Breast epithelium (tissue), 4 donors: ENCODE results near the gene MELTF. TPM values are rescaled to one million over a fixed set of nuclear protein-coding genes. Genes with fewer than 3 reads are reported as not detected.
"Not testable (repeated sequence)": the region's sequence is repeated elsewhere in the genome, so short reads cannot be mapped to it uniquely, and the experiment has no call there.

Source experiments
- DNase-seq, 2 donors: peaks; one replicate each; pipeline ENCODE4 v3.0.0-alpha.2; 2019; ENCODE audit warnings: low spot score in 2 of 2
- H3K27ac ChIP-seq, 2 donors: fragments of 200-600 bp; sonication (generic) in 1 of 2; one replicate each; pipeline ENCODE4 v1.5.1; 2016 to 2019; ENCODE audit warnings: mild to moderate bottlenecking in 1 of 2
- H3K27me3 ChIP-seq, 2 donors: fragments of 200-600 bp; sonication (generic) in 1 of 2; one replicate each; pipeline versions ENCODE4 v1.5.1 to v1.6.0; 2017 to 2019; ENCODE audit warnings: control low read depth in 1 of 2, mild to moderate bottlenecking in 1 of 2
- H3K36me3 ChIP-seq: fragments of 200-600 bp; one replicate; pipeline ENCODE4 v1.5.1; 2019
- H3K4me1 ChIP-seq, 2 donors: fragments of 200-600 bp; sonication (generic); one replicate each; pipeline ENCODE4 v1.5.1; 2016 to 2019; ENCODE audit warnings: control low read depth in 1 of 2
- H3K4me3 ChIP-seq, 3 donors: fragments of 200-600 bp; sonication (generic); 1 replicate in 2 of 3; 2 replicates in 1 of 3; pipeline ENCODE4 v1.5.1; 2016 to 2019; ENCODE audit warnings: mild to moderate bottlenecking in 3 of 3, moderate library complexity in 2 of 3
- H3K9me3 ChIP-seq, 2 donors: fragments of 200-600 bp; sonication (generic) in 1 of 2; one replicate each; pipeline ENCODE4 v1.5.1; 2016 to 2019; ENCODE audit warnings: control low read depth in 1 of 2
- POLR2A ChIP-seq: fragments of 450-650 bp; IDR thresholded peaks from one replicate; pipeline ENCODE4 v1.6.1; 2016; ENCODE audit warnings: antibody characterized with exemption, mild to moderate bottlenecking, moderate library complexity
- POLR2AphosphoS5 ChIP-seq, 3 donors: sonication (generic); formaldehyde crosslinking; IDR thresholded peaks; one replicate each; pipeline ENCODE4 v1.6.1; 2017; ENCODE audit warnings: antibody characterized with exemption in 3 of 3
- intact Hi-C: fragments of 100-400 bp; cut with DNase I; formaldehyde crosslinking; loops from one replicate; pipeline ENCODE4 v1.15.1; 2023; ENCODE audit warnings: low total_unique reads
- total RNA-seq, 3 donors: library from RNA; depleted of rRNA; stranded (reverse); fragments of >200 nt; gene quantifications; one replicate each; pipeline ENCODE4 v1.1.0, GENCODE V29; 2016
- TF ChIP-seq, protein P1 (sequence below), 3 donors: fragments of 450-650 bp; IDR thresholded peaks; one replicate each; pipeline ENCODE4 v1.5.1; 2016 to 2017; ENCODE audit warnings: antibody characterized with exemption in 3 of 3, mild to moderate bottlenecking in 3 of 3, moderate library complexity in 3 of 3

MELTF gene
- 10 to 100 TPM in 2 of 3 donors, 1 to 10 TPM in 1; 7.2 to 58.2 (median 10.2) TPM for total RNA-seq

DNA sequence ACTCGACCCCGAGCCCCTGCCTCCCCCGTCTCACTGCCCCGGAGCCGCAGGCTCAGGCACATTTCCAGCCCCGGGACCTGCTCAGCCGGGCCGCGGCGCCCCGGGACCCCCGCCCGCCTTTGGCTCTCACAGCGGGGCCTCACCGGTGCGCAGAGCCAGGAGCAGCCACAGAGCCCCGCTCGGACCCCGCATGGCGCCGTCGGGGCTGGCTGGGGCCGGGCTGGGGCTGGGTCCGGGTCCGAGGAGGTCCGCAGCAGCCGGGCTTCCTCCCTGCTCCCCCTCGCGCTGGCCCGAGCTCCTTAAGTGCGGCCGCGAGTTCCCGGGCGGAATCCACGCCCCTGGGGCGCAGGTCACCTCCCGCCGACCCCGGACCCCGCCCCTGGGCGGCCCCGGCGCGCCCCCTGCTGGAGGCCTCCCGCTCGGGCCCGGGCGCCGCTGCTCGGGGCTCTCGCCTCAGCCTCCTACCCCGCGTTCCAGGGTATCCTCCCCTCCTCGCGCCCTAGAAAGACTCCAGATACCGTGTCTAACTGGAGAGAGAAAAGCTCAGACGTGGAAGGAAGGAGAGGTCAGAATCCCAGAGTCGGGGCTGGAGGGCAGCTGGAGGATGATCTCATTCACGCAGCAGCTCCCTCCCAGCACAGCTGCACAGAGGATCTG is at the start of gene MELTF:
MELTF (minus strand) TSS at position 307 of the 657 bp plus-strand sequence; CDS start at position 192, 115 bp downstream.
- H3K27ac ChIP-seq = peak within 1 kb of the TSS; percentile 66 to 82
- TF ChIP-seq, protein P1, sequence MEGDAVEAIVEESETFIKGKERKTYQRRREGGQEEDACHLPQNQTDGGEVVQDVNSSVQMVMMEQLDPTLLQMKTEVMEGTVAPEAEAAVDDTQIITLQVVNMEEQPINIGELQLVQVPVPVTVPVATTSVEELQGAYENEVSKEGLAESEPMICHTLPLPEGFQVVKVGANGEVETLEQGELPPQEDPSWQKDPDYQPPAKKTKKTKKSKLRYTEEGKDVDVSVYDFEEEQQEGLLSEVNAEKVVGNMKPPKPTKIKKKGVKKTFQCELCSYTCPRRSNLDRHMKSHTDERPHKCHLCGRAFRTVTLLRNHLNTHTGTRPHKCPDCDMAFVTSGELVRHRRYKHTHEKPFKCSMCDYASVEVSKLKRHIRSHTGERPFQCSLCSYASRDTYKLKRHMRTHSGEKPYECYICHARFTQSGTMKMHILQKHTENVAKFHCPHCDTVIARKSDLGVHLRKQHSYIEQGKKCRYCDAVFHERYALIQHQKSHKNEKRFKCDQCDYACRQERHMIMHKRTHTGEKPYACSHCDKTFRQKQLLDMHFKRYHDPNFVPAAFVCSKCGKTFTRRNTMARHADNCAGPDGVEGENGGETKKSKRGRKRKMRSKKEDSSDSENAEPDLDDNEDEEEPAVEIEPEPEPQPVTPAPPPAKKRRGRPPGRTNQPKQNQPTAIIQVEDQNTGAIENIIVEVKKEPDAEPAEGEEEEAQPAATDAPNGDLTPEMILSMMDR (IDR thresholded peaks at IDR 0.05) = peak; percentile 5 to 56 (median 11)
- TF ChIP-seq POLR2AphosphoS5 (IDR thresholded peaks at IDR 0.05) (no peak), POLR2A (no peak)
- peaks cover 3 to 5% of the 10 kb centered on the region in 2 donors for H3K4me1 ChIP-seq
- peak within 1 kb of the TSS; percentile 56 to 77 (median 71) for H3K4me3 ChIP-seq
- no peaks in the 10 kb centered on the region for H3K36me3 ChIP-seq
- H3K9me3 ChIP-seq = no peaks in the 10 kb centered on the region
- H3K27me3 ChIP-seq = no peaks in the 10 kb centered on the region
- intact Hi-C loops = loop anchor here (1.0 kb wide), 1 partner anchor 36 kb away; no protein-coding TSS in a partner anchor
- DNase-seq = no peak

DNA sequence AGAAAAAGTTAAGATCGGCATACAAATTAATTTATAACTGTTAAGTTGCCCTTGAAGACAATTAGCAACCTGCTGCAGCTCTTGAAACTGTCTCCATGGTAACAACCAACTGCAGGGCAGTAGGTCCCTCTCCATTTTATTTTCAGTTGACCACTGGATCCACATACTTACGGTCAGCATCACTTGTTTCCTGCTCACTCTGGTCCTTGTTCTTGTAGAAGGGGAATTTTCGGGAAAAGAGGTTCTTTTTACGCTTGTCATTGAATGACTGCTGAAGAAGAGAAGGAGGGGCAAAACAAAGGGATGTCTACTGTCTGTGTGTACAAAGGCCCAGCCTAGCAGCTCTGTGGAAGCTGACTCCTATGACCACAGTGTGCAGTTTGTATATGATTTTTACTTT is 46.8 kb upstream of the MELTF start:
- intact Hi-C loops = no loop called here
- TF ChIP-seq POLR2A = no peak
- TF ChIP-seq POLR2AphosphoS5 (IDR thresholded peaks at IDR 0.05) = no peak
- TF ChIP-seq, protein P1 (IDR thresholded peaks at IDR 0.05) = no peak
- no peaks in the 10 kb centered on the region for H3K27me3 ChIP-seq
- H3K4me3 ChIP-seq = no peak overlapping the region
- no peaks in the 10 kb centered on the region for H3K36me3 ChIP-seq
- no peaks in the 10 kb centered on the region for H3K9me3 ChIP-seq
- DNase-seq = no peak
- no peak overlapping the region for H3K27ac ChIP-seq
- no peaks in the 10 kb centered on the region for H3K4me1 ChIP-seq

DNA sequence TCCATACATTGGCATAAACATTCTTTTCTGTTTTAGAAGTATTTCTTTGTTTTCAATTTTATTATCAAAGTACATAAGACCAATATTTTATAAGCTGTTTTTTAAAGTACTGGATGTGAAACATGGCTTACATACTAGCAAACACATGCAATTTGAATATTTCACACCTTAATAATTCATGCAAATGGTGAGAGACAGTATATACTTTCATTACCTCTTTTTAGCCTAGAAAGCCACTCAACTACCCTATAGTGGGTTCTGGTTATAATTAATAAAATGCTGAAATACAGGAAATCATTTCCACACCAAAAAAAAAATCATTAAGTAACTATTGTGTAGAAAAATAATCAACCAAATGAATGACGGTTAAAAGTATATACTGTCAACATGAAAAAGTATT is 38.5 kb upstream of the MELTF start:
- TF ChIP-seq POLR2A (no peak), POLR2AphosphoS5 (IDR thresholded peaks at IDR 0.05) (no peak)
- TF ChIP-seq, protein P1 (IDR thresholded peaks at IDR 0.05) = no peak
- DNase-seq = no peak
- H3K4me1 ChIP-seq = no peaks in the 10 kb centered on the region

DNA sequence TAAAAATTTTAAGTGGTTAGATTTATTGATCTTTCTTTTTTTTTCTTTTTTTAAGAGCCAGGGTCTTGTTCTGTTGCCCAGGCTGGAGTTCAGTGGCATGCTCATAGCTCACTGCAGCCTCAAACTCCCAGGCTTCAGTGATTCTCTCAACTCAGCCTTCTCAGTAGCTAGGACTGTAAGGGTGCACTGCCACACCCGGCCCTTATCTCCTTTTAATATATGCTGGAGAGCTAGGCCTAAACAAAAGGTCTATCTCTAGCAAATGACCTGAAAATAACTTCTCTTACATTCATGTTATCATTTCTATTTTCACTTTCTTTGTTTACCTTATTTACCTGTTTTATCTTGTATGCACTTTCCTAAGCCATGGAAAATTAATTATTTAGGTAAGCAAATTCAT is 35.2 kb upstream of the MELTF start:
- TF ChIP-seq POLR2A (no peak), POLR2AphosphoS5 (IDR thresholded peaks at IDR 0.05) (no peak)
- TF ChIP-seq, protein P1 (IDR thresholded peaks at IDR 0.05) = no peak
- H3K27ac ChIP-seq = no peak overlapping the region
- H3K27me3 ChIP-seq = no peaks in the 10 kb centered on the region
- H3K4me3 ChIP-seq = no peak overlapping the region
- no peaks in the 10 kb centered on the region for H3K36me3 ChIP-seq
- no peak for DNase-seq
- H3K9me3 ChIP-seq = no peaks in the 10 kb centered on the region
- intact Hi-C loops = no loop called here
- H3K4me1 ChIP-seq = no peaks in the 10 kb centered on the region

More for the DNA sequence above, 38.5 kb upstream of the MELTF start:
- Histone ChIP-seq H3K9me3 (no peaks in the 10 kb centered on the region), H3K4me3 (no peak overlapping the region), H3K27me3 (no peaks in the 10 kb centered on the region), H3K36me3 (no peaks in the 10 kb centered on the region), H3K27ac (no peak overlapping the region)
- intact Hi-C loops = no loop called here

DNA sequence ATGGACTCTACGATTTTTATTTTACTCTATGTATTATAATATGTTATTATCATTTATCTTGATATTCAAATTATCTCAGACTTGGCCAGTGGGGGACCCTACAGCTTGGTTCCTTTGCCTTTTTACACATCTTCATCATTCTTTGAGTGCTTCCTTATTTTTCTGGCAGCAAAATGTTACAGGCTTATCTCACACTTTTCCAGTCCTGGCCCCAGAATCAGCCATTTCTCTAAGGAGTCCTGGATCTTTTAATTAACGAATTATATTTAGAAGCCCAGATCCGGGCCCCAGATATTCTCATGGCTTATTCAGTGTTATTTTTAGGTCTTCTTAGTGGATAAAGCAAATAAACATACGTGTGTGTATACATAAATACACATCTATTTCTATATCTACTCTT is 32.8 kb upstream of the MELTF start:
- TF ChIP-seq POLR2A = no peak
- TF ChIP-seq, protein P1 (IDR thresholded peaks at IDR 0.05) = no peak
- TF ChIP-seq POLR2AphosphoS5 (IDR thresholded peaks at IDR 0.05) = no peak
- Histone ChIP-seq H3K27me3 (no peaks in the 10 kb centered on the region), H3K9me3 (no peaks in the 10 kb centered on the region), H3K27ac (no peak overlapping the region), H3K4me1 (no peaks in the 10 kb centered on the region), H3K36me3 (peaks cover 4% of the 10 kb centered on the region), H3K4me3 (no peak overlapping the region)
- intact Hi-C loops = no loop called here
- no peak for DNase-seq

DNA sequence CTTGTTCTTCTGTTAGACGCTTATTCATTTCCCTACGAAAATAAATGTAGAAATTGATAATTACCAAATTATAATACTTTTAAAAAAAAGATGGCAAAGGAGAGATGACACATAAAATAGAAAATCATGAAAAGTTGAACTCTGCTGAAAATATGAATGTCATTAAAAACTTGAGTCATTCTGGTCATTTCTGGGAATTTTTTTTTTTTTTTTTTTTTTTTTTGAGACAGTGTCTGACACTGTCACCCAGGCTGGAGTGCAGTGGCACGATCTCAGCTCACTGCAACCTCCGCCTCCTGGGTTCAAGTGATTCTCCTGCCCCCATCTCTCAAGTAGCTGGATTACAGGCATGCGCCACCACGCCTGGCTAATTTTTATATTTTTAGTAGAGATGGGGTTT is 22.0 kb upstream of the MELTF start:
- intact Hi-C loops, H3K27me3 ChIP-seq, H3K4me3 ChIP-seq, DNase-seq, H3K36me3 ChIP-seq, H3K27ac ChIP-seq, H3K9me3 ChIP-seq, H3K4me1 ChIP-seq: not testable (repeated sequence)
